Motor neuron (in vitro differentiated cells): Measurements from ENCODE around the gene FSTL4. TPM values are rescaled to one million over a fixed set of nuclear protein-coding genes. Genes with fewer than 3 reads are reported as not detected.

ENCODE experiments used
- ATAC-seq, 8 experiments: fragments of 200-7000 bp; cut with Tn5 transposase; replicated peaks in 6 of 8; 2 replicates each; pipeline ENCODE4 v1.8.0; 2021; ENCODE audit warnings: mild to moderate bottlenecking in 8 of 8, moderate library complexity in 8 of 8
- H3K27ac ChIP-seq, 2 donors: fragments of 250-450 bp; sonication (Bioruptor Pico); 2 replicates each; pipeline ENCODE4 v1.9.0; 2021; ENCODE audit warnings: antibody characterized with exemption in 2 of 2, mild to moderate bottlenecking in 2 of 2, moderate library complexity in 1 of 2
- H3K4me1 ChIP-seq, 2 donors: fragments of 250-450 bp; sonication (Bioruptor Pico); replicated peaks in 1 of 2; 2 replicates each; pipeline ENCODE4 v1.6.1; 2021; ENCODE audit warnings: antibody characterized with exemption in 2 of 2, mild to moderate bottlenecking in 2 of 2, moderate library complexity in 1 of 2
- H3K4me3 ChIP-seq, 5 donors: fragments of 250-450 bp; sonication (Bioruptor Pico); 2 replicates each; pipeline ENCODE4 v1.9.0; 2021; ENCODE audit warnings: antibody characterized with exemption in 5 of 5, mild to moderate bottlenecking in 5 of 5, moderate library complexity in 4 of 5
- WGBS, 10 experiments: fragments of 450-650 bp; shearing (Covaris generic); methylation state at CpG; one replicate each; pipeline ENCODE4 v1.0.0; 2022; 5-methylcytosine and 5-hydroxymethylcytosine counted together
- in situ Hi-C, 9 experiments: fragments of 400-800 bp; cut with MboI; loops; one replicate each; pipeline ENCODE4 v1.15.0; 2021; ENCODE audit warnings: low sequenced_read_pairs in 9 of 9, low pct_unique_long_range_greater_than_20kb in 2 of 9; ENCODE audit not compliant: unreplicated experiment in 9 of 9
- total RNA-seq, 8 experiments: library from RNA; unstranded; fragments of 300-600 nt; gene quantifications; 2 replicates each; pipeline versions ENCODE4 v1.2.3 to v1.2.4, GENCODE V29; 2022

Gene FSTL4
- total RNA-seq, 8 experiments from 2014 or later = 0.13 to 5.5 (median 1.9) TPM

DNA sequence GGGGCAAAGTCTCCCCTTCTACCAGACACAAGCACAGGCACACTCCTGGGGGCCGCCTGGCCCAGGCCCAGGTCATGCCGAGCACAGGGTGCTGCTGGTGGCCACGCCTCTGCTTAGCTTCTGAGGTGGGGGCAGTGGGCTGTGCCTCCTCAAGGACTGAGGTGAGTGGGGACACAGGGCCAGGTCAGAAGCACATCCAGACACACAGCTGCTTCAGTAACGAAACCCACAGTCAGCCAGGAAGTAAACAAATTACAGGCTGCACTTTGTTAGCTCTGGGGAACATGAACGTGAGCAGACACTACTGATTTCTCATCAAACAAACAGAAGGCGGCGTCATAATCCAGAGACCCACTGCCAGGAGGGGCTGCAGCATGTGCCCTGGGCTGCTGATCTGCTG is 368.1 kb downstream of the FSTL4 start:
- in situ Hi-C loops = no loop called here
- peaks cover 4 to 9% of the 10 kb centered on the region in 2 donors for H3K4me1 ChIP-seq
- H3K27ac ChIP-seq = peak overlapping the region in 1 of 2 donors; percentile 5
- WGBS, 10 experiments = 80 to 100% (median 86%) methylated on average over 1 to 3 of the region's 7 CpGs; no CpG with 5 or more reads in 4 of the 10 experiments
- ATAC-seq = no peak
- H3K4me3 ChIP-seq = no peak overlapping the region

DNA sequence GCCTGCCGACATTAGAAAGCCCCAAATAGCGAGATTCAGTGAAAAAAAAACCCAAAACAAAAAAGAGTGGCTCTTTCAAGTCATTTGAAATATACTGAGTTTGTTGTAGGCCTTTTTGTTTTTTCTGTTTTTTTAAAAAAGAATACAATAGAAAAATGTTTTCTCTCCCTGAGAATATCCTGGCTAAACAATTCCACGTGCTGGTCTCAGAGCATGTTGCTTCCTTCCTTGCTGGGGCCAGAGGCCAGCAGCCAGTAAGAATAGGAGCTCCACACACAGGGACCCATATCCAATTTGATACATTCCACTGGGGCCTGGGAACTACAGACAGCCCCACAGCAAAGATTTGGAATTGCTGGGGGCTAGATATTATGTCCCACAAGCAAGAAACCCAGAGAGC is 369.1 kb downstream of the FSTL4 start:
- WGBS, 10 experiments = 67 to 100% (median 85%) methylated on average over 2 to 3 of the region's 3 CpGs; no CpG with 5 or more reads in 2 of the 10 experiments
- Histone ChIP-seq H3K4me3 (no peak overlapping the region), H3K4me1 (peaks cover 4 to 9% of the 10 kb centered on the region in 2 donors), H3K27ac (no peak overlapping the region)
- no peak for ATAC-seq
- in situ Hi-C loops = no loop called here

DNA sequence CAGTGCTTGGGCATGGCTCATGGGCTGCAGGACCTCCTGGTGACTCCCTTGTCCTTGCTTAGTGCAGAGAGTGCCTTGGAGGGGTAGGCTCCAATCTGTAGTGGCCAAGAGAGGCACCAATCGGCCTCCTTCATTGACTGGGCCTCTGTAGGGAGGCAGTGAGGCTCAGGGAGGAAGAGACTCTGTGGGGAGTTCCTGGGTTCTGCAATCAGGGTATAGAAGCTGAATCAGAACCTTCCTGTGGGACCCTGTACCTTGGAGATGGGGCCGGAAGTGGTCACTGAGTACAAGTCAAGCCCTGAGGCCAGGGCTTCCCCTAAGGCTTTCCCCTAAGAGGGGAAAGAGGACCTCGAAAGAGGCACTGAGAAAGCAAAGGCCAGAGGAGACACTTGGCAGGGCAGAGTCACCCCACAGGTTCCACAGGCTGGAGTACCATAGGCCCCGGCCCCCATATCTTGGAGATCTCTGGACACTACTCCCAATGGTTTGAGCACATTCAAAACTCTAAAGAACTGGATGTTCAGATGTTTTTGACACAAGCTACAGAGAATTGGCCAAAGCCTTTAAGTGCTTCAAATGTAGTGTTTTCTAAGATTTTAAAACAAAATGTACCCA is 370.0 kb downstream of the FSTL4 start:
- peaks cover 12 to 13% of the 10 kb centered on the region in 2 donors for H3K4me1 ChIP-seq
- no peak overlapping the region for H3K4me3 ChIP-seq
- H3K27ac ChIP-seq = no peak overlapping the region
- WGBS, 10 experiments = 75 to 100% (median 86%) methylated on average over 1 to 4 of the region's 4 CpGs; no CpG with 5 or more reads in 6 of the 10 experiments
- no peak for ATAC-seq
- in situ Hi-C loops = no loop called here

DNA sequence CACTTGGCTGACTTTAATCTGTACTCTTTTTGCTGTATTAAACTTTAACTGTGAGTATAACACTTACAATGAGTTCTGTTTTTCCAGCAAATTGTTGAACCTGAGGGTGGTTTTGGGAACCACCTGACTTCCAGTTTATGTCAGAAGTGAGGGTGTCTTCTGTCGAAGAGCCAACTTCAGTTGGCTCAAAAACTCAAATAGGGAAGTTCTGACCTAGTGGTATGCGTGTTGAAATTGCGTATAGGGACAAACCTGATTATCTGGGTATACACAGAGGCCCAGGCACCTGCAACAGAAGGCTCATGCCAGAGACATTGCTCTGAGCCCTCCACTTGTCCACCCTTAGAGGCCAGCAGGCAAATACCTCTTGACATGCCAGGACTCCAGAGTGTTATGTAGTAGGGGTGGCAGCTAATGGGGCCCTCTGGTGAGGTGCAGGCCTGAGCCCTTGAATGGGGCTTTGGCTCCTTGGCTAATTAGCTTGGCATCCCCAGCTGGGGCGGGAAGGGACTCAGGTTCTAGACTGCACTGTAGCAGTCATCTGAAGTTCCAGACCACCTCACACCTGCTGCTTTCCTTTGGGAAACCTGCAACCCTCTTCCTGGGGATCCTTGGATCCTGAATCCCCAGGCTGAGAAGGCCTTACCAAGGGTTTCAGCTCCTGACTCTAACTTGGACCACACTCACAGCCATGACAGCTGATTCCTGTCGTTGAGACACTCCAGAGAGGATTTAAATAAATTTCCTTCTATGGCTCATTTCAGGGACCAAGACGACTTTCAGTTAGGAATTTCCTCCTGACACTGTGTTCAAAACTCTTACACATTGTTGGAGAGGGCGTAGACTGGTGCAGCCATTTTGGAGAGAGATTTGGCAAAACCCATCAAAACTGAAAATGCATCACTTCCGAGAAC is 370.9 kb downstream of the FSTL4 start:
- Histone ChIP-seq H3K4me3 (no peak overlapping the region), H3K27ac (peak overlapping the region in 1 of 2 donors; percentile 35), H3K4me1 (peaks cover 12 to 16% of the 10 kb centered on the region in 2 donors)
- no peak for ATAC-seq
- WGBS, 10 experiments = 69 to 100% (median 92%) methylated on average over 1 to 6 of the region's 8 CpGs; no CpG with 5 or more reads in 1 of the 10 experiments
- in situ Hi-C loops = no loop called here

DNA sequence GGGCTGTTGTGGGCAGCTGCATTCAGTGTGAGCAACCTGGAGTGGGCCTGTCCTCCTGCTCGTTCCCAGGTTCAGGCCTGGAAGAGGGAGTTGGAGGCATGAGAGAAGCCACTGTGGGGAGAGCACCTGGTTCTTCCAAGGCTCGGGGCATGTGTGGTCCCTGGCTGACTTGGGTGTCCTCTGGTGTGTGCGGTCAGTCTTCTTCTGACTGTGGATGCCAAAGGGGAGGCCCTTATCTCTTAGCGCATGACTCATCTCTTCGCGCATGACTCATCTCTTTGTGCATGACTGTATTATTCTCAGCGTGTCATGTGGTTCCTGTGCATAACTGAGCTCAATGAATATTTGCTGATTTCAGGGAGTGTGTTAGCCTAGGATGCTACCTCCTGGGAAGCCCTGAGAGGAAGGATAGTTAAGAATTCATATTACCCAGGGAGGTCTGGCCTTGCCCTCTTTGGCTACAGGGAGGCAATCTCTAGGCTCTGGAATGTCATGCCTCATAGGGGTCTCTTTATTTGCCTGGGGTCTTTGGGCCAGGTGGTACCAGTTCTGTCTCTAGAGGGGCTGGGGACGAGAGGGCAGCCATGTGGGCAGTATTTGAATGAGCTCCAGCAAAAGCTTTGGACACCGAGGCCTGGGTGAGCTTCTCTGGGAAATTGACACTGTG is 371.8 kb downstream of the FSTL4 start:
- ATAC-seq = peak; percentile 84 to 97 (median 92)
- peaks cover 12 to 16% of the 10 kb centered on the region in 2 donors for H3K4me1 ChIP-seq
- WGBS, 10 experiments = 18 to 100% (median 77%) methylated on average over 1 to 7 of the region's 9 CpGs
- peak overlapping the region in 1 of 2 donors; percentile 35 for H3K27ac ChIP-seq
- in situ Hi-C loops = no loop called here
- H3K4me3 ChIP-seq = no peak overlapping the region

DNA sequence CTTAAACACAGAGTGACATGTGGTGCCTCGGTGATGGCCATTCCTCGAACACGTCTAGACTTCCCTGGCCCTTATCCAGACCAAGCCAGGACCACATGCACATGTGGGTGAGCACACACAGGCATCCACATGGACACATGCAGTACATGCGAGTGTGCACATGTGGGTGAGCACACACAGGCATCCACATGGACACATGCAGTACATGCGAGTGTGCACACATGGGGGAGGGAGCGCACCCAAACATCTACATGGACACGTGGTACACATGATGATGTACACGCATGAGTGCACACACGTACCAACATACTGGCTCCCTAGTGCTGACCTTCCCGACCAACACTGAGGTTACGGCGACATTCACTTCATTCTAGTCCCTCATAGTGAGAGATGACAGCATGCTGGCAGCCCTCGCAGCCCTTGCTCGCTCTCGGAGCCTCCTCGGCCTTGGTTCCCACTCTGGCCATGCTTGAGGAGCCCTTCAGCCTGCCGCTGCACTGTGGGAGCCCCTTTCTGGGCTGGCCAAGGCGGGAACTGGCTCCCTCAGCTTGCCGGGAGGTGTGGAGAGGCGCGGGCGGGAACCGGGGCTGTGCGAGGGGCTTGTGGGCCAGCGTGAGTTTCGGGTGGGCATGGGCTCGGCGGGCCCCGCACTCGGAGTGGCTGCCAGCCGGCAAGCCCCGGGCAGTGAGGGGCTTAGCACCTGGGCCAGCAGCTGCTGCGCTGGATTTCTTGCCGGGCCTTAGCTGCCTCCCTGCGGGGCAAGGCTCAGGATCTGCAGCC is 373.7 kb downstream of the FSTL4 start:
- no peak for ATAC-seq
- 85 to 100% (median 97%) methylated on average over 2 to 6 of the region's 35 CpGs; no CpG with 5 or more reads in 7 of the 10 experiments for WGBS, 10 experiments
- in situ Hi-C loops = no loop called here
- Histone ChIP-seq H3K4me1 (peaks cover 6 to 16% of the 10 kb centered on the region in 2 donors), H3K27ac (no peak overlapping the region), H3K4me3 (no peak overlapping the region)

DNA sequence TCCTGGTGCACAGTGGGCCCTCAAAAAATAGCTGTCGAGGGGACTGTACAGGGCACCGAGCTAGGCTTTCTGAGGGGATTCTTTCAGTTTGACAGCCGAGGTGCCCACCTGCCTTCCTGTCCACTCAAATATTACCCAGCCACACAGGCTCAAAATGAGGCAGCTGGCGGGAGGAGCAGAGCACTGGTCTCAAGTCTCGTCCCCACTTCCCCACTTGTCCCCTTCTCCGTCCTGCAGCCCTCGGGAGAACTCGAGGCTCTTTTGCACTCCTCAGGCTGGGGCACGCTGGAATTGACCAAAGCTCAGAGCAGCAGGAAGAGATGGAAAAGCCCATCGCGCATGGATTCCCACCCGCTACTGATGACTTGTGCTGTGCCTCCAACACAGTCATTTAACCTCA is 375.4 kb downstream of the FSTL4 start:
- no peak for ATAC-seq
- Histone ChIP-seq H3K4me1 (peaks cover 6 to 16% of the 10 kb centered on the region in 2 donors), H3K4me3 (no peak overlapping the region), H3K27ac (no peak overlapping the region)
- in situ Hi-C loops = no loop called here
- 53 to 100% (median 74%) methylated on average over 2 to 8 of the region's 12 CpGs; no CpG with 5 or more reads in 1 of the 10 experiments for WGBS, 10 experiments

DNA sequence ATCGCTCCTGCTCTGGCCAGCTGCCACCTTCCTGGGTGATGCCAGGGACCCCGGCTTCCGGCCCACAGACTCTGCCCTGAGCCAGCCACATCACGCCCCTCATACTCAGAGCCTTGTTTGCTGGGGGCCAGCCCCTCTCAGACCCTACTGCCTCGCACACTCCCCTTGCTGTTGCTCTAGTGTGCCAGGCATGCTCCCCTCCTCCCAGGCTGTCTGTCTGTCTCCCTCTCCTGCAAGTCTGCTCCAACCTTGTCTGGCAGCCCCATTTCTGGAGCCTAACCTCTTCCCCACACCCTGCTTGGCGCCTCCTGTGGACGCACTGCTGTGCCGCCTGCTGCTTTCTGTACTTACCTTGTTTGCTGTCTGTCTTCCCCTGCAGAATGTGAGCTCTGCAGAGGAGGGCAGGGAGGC is 375.8 kb downstream of the FSTL4 start:
- 56 to 93% (median 79%) methylated on average over 2 to 5 of the region's 8 CpGs; no CpG with 5 or more reads in 6 of the 10 experiments for WGBS, 10 experiments
- Histone ChIP-seq H3K27ac (no peak overlapping the region), H3K4me1 (peaks cover 6 to 16% of the 10 kb centered on the region in 2 donors), H3K4me3 (no peak overlapping the region)
- ATAC-seq = no peak
- in situ Hi-C loops = no loop called here

DNA sequence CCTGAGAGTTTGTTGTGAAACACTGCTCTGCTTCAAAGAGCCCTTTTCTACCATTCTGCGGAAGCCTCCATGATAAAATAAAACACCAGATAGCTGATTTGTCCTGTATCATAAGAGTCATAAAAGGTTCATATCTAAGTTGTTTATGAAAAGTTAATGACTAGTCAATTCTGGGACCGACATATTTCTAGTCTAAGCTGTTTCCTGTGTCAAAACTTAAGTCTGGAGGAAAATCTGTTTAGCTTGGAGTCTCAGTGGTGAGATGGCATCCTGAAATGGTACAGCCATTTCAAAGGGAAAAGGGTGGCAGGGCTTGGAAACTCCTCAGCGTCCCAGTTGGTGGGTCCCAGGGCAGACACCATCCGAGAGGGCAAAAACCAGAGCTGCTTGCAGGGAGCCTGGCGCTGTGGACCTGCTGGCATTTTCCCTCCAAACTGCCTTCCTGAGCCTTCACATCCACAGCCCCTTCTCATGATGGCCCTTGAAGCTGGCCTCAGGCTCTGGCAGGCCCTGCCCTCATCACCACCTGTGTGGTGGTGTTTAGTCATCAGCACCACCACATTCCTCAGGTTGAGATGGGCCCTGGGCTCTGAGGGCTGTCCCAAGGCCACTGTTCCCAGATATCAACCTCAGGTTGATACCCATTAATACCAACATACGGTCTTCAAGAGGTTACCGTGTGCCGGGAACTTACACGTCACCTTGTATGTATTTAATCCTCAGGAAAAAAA is 376.5 kb downstream of the FSTL4 start:
- Histone ChIP-seq H3K4me3 (no peak overlapping the region), H3K27ac (no peak overlapping the region), H3K4me1 (peaks cover 6 to 14% of the 10 kb centered on the region in 2 donors)
- in situ Hi-C loops = no loop called here
- no peak for ATAC-seq
- 70 to 100% (median 92%) methylated on average over 2 to 6 of the region's 9 CpGs; no CpG with 5 or more reads in 1 of the 10 experiments for WGBS, 10 experiments

DNA sequence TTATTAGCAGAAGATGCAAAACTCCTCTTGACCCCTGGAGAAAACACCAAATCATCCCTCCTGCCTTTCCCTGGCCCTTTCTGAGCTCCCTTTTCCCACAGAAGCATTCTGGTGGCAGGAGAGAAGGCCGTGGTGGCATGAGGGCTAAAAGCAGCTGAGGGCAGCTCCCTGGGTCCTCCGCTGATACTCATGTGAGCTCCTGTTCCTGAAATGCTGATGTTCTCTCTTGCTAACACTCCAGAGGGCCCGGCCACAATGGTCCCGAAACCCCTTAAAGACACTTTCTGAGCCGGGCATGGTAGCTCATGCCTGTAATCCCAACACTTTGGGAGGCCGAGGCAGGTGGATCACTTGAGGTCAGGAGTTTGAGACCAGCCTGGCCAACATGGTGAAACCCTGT is 377.4 kb downstream of the FSTL4 start:
- in situ Hi-C loops = no loop called here
- 80 to 100% (median 92%) methylated on average over 1 to 6 of the region's 6 CpGs; no CpG with 5 or more reads in 3 of the 10 experiments for whole genome bisulfite sequencing, 10 experiments
- ATAC-seq = no peak
- H3K4me1 ChIP-seq = peaks cover 3 to 12% of the 10 kb centered on the region in 2 donors
- no peak overlapping the region for H3K4me3 ChIP-seq
- no peak overlapping the region for H3K27ac ChIP-seq

DNA sequence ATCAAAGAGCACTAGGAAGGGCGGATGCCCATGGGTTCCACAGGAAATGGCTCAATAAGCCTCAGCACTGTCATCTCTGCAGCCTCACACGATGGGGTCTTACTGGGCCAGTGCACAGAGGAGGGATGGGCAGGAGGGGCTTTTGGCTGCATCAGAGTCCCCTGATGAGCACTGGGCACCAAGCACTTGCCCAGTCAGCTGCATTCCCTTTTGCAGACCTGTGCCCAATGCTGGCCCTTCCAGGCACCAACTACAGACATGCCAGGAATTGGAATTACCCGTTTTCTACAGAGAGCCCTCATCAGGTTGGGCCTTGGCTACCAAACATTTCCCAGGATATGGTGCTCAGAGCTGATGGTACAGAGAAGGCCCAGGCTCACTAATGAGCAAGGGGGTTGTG is 378.1 kb downstream of the FSTL4 start:
- H3K4me1 ChIP-seq = peaks cover 3 to 12% of the 10 kb centered on the region in 2 donors
- WGBS, 10 experiments = 30 to 100% (median 80%) methylated on average over 1 to 3 of the region's 3 CpGs; no CpG with 5 or more reads in 3 of the 10 experiments
- in situ Hi-C loops = no loop called here
- H3K27ac ChIP-seq = no peak overlapping the region
- ATAC-seq = no peak
- H3K4me3 ChIP-seq = no peak overlapping the region

DNA sequence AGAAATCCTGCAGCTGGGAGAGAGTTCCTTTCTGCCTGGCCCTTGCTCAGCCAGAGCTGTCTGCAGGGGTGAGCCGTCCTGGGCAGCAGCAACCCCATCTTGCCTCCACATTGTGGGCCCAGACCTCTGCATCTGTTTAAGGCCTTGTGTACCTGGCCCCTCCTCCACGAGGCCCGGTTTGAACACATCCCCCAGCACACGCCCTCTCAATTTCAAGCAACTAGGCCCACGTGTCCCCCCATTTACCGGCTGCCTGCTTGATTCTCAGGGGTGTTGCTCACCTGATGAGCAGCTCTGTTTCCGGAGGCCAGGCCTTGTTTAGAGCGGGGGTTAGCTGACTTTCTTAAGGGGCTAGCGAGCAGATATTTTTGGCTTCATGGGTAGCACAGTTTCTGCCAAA is 378.7 kb downstream of the FSTL4 start:
- H3K27ac ChIP-seq = no peak overlapping the region
- no peak overlapping the region for H3K4me3 ChIP-seq
- no peak for ATAC-seq
- in situ Hi-C loops = no loop called here
- H3K4me1 ChIP-seq = peaks cover 3 to 12% of the 10 kb centered on the region in 2 donors
- 60 to 100% (median 90%) methylated on average over 2 to 8 of the region's 9 CpGs; no CpG with 5 or more reads in 4 of the 10 experiments for WGBS, 10 experiments
